GM21447 (cell line): ENCODE measurements around the gene SURF4.

ENCODE experiments used
- ATAC-seq: cut with Tn5 transposase; IDR thresholded peaks from one replicate; pipeline ENCODE4 v1.9.1; 2021; ENCODE audit not compliant: unreplicated experiment

The SURF4 gene

DNA sequence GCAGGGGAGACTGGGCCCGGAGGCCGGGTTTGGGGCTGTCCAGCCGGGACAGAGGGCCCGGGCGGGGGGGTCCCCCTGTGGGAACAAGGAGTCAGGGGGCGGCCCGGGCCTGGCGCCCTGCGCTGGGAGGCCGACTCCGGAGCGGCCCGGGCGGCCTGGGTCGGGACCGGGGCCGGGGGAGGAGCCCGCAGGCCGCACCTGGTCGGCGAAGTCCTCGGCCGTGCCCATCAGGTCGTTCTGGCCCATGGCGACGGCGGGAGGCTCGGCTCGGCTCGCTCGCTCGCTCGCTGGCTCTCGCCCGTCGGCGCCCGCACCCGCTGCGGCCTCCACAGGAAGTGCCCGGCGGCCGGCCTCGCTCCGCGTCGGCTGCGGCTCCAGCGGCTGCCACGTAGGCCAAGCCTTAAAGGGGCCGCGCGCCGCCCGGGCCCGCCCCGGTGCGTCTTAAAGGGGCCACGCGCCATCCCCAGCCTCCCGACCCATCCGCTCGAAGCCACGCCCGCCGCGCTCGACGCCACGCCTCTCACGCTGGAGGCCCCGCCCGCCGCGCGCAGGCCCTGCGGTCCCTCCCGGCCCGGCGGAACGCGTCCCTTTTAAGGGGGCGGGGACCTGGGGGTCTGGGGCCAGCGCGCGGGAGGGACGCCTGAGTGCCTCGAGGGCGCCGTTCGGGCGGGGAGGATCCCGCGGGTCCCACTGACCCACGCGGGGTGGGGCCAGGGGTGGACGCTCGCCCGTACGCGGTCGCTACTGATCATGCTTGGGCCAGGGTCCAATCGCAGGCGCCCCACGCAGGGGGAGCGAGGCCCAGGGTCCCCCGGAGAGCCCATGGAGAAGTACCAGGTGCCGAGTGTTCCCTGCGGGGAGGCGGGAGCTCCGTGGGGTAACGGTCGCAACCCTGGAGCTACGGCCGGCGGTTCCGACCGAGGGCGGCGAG, at the start of gene SURF4, which contains the start of gene STKLD1:
Gene SURF4 (minus strand): TSS at position 337 of the 931 bp plus-strand sequence. CDS start 91 bp downstream, at position 246.
Gene STKLD1 (plus strand): TSS at position 643 of the 931 bp plus-strand sequence. CDS start 108 bp downstream, at position 751.
- ATAC-seq, result peak; percentile 85

DNA sequence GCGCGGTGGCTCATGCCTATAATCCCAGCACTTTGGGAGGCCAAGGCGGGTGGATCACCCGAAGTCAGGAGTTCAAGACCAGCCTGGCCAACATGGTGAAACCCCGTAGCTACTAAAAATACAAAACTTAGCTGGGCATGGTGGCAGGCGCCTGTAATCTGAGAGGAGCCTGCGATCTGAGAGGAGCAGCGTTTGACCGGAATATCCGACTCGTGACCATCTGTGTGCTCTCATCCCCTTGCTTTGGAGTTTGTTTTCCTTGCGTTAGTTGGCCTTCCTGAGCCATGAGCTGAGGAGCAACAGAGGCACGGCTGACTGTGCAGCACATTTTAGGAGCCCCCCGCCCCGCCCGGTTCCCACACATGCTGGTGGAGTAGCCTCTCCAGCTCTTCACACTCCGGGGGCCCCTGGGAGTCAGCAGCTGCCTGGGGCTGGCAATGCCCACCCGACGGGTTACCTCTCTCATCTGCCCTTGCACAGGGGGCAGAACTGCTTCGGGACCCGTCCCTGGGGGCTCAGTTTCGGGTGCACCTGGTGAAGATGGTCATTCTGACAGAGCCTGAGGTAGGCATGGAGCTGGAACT, 49.3 kb upstream of the SURF4 start:
- no peak for ATAC-seq

DNA sequence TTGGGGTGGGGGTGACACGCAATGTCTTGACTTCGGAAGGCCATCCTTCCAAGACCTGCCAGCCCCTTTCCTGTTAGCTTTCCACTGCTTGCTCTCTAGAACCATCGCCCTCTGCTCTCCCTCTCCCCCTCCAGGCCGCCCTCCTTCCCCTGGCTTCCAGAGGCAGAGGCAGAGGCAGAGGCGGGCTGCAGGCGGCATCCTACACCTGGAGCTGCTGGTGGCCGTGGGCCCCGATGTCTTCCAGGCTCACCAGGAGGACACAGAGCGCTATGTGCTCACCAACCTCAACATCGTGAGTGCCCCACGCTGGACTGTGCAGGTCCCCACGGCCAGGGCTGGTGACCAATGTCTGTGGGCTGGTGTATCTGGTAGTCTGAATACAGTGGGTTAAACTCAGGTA, 48.3 kb upstream of the SURF4 start:
- no peak for ATAC-seq

DNA sequence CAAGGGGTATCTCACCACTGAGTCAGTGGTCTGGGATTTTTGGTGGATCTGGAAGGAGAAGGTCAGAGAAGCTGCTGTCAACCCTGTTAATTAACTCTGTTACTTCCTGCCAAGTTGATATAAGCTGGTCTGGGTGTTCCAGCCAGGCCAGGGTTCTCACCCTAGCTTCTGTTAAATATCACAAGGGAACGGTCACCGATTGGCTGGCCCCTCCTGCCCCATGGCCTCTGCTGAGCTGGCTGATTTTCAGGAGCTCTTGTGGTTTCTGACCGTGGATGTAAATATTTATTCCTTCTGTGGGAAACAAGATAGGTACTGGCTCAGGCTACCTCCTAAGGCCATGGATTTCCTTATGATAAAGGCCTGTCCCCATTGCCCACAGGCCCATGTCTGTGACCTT, 47.4 kb upstream of the SURF4 start:
- ATAC-seq, result no peak

DNA sequence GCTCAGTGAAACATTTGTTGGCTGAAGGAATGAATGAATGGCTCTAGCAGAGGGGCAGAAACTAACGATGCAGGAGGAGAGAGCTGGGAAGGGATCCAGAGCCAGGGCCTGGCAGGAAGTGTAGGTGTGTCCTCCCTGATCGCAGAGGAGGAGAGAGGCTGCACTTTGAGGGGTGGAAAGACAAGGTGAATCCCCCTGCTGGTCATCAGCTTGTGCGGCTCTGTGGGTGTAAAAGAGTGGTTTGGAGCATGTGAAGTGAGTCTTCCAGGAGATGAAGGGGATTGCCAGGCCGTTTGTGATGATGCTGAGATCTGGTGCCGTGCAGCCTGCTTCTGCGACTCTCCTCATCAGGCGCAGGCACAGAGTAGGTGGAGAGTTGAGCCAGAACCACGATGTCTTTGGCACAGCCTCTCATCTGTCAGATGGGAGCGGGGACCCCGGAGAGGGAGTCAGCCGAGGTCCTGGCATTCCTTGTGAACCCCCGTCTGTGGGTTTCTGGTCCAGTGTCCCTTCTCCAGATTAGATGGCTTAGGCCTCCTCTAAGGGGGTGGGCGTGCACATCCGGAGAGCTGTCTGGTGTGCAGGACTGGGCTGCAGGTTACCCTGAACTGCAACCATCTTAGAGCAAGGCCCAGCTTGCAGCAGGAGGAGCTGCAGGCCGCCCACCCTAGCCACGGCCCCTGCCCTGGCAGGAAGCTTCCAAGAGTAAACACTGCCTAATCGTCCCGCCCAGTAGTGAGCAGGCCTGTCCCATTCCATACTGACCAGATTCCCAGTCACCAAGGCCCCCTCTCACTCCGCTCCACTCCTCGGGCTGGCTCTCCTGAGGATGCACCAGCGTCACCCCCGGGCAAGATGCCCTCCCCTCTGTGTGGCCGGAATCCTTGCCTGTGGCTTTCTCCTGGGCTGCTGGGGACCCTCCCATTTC, 46.0 kb upstream of the SURF4 start, which contains the start of gene ADAMTS13:
Gene ADAMTS13 (plus strand): TSS at position 753 of the 928 bp plus-strand sequence. CDS start 77 bp downstream, at position 830.
- ATAC-seq, result no peak

DNA sequence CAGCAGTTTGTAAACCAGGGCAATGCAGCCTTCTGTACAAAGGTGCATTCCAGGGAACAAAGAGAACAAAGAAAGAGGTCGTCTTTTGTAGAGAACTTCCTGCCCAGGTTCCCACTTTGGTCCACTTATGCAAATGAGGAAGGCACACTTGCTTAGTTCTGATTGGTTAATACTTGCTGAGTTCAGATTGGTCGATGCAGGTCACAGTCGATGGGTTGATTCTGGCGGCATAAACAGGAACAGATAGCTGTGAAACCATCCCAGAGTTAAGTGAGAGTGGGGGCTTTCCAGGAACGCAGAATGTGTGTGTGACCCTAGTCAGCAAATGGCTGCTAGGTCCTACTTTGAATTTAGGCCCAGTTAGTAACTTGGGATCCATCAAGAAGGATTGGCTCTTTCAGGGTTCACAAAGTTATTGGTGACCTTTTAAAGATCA, 44.5 kb upstream of the SURF4 start:
- no peak for ATAC-seq

DNA sequence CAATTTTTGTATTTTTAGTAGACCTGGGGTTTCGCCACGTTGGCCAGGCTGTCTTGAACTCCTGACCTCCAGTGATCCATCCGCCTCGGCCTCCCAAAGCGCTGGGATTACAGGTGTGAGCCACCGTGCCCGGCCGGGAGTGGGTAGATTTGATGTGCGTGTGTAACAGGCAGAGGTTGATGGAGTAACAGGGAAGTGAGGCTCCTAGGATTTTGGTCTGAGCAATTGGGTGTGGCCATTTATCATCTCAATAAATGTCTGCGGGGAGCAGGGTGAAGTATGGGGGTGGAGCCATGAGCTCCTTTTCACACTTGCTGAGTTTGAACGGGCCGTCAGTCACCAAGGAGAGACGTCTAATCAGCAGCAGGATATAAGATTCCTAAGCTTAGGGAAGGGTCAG, 43.1 kb upstream of the SURF4 start:
- no peak for ATAC-seq

DNA sequence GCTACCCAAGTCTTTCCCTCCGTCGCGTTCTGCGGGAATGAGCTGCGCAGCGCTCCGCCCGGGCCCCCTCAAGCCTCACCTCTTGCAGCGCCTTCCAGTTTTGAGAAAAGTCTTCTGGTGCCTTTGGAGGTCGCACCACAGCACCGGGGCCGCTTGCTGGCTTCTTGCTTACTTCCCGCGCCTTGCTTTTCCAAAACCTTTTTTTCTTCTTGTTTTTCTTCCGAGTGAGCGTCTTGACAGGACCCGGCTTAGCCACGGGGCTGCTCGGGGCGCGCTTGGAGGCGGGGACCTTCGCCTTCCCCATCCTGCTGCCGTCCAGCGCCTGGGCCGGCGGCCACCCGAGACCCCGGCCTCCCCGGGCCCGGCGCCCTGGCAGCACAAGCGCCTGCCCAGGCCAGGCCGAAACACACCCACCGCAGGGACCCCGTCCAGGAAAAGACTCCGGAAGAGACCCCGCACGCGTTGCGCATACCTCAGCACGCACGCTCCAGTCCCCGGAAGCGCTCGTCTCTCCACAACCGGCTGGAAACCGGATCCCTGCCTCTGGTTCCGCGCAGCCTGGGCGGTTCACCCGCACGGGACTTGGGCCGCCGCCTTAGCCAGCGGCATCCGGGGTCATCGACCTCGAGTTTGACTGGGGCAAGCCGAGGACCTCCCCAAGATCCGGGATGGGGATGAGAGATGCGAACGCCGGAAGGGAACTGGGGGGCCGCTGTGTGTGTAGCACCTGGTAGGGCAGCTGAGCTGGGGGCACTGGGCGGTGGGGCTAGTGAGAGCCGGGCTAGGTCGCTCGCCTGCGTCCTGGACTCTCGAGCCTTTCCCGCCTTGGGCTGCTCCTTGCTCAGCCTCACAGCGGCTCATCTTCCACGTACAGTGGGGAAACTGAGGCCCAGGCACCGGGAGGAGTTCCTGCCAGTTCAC, 41.9 kb upstream of the SURF4 start, which contains the start of gene REXO4:
Gene REXO4 (minus strand): TSS at position 470 of the 921 bp plus-strand sequence. CDS start 166 bp downstream, at position 304.
- peak; percentile 78 for ATAC-seq

DNA sequence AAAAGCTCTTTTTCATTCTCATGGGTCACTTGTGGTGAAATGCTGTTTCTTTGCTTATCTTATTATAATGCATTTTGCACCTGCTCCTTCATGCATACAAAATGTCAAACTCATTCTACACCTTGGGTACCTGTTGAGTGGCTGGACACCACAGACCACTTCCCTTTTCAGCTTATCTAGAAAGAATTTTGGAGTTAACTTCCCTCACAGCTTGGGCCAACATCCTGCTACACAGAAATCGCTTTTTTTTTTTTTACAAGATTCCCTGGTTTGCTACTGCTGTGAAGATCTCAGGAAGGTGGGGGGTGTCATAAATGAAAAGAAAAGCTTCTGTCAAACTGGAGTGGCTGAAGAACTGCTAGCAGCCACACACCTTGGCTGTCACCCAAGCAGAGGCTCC, 39.3 kb upstream of the SURF4 start:
- ATAC-seq, result no peak

DNA sequence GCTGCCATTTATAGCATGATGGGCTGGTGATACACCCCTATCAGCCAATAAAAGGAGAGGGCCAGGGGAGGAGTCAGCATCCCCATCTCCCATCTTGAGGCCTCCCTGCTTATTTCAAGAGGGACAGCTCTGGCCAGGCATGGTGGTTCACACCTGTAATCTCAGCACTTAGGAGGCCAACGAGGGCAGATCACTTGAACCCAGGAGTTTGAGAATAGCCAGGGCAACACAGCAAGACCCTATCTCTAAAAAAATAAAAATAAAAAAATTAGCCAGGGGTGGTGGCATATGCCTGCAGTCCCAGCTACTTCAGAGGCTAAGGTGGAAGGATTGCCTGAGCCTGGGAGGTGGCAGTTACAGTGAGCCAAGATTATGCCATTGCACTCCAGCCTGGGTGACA, 32.2 kb upstream of the SURF4 start:
- ATAC-seq, result no peak

DNA sequence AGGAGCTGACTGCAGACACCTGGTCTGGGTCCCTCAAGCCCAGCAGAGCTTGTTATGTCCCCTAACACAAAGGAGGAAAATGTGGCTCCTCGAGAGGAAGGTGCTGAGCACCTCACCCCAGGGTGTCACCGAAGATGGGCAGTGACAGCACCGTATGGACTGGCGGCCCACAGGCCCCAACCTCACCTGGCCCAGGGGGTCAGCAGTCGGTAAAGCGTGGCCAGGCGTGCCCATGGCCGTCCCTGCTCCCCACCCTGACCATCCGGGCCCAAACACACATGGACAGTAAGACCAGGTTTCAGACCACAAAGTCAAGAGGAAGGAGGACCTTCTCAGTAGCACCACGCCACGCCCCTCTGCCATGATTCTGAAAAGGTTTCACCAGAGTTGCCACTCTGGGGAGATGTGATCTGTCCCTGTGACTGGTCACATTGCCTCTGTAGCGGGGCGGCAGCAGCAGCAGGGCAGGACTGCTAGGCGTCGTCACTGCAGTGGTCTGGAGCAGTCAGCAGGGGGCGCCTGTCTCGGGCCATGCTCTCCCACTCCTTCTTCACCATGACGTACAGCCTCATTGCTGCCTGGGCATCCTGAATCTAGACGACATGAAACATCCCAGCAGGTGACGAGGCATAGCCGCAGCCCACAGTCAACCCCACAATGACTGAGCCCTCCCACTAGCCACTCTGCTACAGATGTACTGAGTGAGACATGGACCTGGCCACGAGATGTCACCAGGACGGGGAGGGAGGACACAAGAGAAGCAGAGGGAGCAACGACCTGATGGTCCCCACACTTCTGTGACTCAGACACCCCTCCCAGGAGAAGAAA, 30.8 kb upstream of the SURF4 start:
- ATAC-seq, result no peak

DNA sequence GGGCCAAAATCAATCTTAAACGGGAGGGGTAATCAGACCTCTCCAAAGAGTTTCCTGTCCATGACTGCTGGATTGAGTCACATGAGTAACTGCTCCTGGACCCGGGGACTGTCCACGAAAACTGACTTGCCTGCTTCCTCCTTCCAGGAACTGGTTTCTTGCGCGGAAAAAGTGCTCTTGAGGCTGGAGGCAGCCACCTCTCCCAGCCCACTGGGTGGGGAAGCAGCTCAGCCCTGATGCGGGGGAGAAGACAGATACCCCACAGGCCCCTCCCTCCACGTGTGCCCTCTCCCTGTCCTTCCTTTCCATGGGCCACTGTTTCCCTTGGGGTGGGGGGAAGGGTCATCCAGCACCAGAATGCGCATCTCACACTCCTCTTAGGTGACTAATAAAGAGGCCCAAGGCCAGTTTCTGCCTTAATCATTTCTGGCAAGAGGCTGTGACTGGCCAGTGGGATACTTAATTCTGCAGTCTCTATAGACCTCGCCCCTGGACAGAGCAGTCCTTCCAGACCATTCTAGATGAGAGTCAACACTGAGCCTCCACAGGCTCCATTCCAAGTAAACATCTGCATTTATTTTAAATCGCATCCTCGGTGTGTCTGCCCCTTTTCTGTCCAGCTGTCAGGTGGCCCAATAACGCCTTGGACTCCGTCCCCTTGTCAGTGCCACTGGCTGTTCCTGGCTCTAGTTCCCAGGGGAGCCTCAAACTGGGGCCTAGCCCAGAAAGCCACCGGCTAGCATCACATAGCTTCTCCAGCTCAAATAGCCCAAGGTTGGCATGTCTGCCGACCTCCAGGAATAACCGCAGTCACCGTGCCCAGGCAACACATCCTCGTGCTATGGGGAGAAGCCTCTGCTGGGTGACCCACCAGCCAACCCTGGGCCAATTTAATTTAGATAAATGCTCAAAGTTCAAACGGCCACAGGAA, 29.9 kb upstream of the SURF4 start:
- no peak for ATAC-seq

DNA sequence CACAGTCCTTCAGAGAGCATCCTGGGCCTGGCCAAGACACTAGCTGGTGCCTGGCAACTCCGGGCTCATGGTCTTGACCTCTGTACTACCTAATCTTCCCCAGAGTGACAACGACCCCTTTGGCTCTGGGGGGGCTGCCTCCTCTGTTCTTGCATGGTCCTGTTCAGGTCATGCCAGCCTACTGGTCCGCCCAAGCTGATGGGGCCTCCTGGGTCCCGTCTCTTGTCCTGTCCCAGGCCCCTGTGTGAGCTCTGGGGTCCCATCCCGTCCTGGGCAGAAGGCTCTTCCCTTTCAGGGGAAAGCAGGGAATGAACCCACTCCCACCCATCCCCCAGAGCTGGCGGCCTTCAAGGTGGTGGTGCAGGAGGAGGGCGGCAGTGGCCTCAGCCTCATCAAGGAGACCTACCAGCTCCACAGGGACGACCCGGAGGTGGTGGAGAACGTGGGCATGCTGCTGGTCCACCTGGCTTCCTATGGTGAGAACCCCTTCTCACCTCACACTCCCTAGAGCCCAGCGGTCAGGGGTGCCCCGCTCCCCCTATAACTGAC, 28.7 kb upstream of the SURF4 start:
- no peak for ATAC-seq

DNA sequence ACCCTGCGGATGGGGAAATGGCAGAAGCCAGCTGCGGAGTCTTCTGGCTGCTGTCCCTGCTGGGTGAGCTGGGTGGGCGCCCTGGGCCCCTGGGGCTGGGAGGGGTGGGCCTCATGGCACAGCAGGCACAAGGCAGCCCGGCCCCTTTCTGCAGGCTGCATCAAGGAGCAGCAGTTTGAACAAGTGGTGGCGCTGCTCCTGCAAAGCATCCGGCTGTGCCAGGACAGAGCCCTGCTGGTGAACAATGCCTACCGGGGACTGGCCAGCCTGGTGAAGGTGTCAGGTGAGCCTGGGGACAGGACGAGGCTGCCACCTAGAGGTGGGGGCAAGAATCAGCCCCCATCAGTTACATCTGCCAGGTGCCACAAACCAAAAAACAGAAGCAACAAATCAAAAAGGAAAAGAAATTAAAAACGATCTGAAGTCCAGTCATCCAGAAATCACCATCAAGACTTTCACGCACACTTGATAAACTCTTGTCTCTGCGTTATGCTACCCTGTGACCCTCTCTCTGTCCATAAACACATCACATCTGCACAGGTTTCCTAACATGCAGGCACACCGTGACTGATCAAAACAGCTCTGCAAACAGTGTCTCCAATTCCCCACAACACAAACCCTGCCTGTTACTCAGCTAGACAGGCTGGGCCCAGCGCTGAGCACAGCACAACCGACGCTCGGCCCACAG, 28.1 kb upstream of the SURF4 start:
- ATAC-seq, result no peak

DNA sequence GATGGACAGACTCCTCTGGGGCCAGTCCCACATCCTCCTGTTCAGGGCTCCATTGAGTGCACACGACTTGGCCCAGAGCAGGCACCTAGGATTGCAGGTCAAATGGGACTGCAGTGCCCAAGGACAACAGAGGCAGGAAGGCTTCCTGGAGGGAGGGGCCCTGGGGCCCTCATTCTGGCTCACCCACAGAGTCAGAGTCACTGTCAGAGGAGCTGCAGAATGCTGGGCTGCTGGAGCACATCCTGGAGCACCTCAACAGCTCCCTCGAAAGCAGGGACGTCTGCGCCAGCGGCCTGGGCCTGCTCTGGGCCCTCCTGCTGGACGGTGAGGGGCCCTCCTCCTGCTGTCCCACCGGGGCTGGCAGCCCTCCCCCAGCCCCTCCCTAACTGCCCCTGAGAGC, 26.8 kb upstream of the SURF4 start:
- ATAC-seq, result no peak

DNA sequence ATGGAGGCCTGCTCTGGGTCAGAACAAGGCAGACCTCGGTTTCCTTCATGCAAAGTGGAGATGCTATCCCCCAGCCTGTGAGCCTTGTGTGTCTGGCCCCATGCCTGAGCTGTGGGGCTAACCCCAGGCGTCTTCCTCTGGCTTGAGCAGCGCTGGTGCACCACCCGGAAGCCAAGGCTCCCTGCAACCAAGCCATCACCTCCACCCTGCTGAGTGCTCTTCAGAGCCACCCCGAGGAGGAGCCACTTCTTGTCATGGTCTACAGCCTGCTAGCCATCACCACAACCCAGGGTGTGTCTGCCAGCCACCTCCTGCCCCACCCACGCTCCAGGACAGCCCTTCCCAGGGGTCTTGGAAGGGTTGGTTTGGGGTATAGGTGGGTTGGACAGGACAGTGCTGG, 25.7 kb upstream of the SURF4 start:
- ATAC-seq, result no peak

DNA sequence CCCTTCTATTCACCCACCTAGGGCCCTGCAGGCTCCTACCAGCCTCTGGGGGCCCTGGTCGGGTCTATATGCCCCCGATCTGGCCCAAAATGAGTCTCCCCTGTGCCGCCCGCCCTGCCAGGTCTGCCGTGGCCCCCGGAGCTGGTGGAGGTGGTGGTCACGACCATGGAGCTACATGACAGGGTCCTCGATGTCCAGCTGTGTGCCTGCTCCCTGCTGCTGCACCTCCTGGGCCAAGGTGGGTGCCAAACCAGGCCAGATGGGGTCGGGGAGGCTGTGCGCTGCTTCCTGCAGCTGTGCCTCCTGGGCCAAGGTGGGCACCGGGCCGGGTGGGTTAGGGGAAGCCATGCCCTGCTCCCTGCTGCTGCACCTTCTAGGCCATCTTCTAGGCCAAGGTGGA, 24.4 kb upstream of the SURF4 start:
- ATAC-seq, result no peak
